Stimulated activated CD4-positive, alpha-beta T cell treated with anti-CD3 and anti-CD28 coated beads, Interleukin-4, amount 100 ng/mL, for 24 hours (primary cell): ENCODE data around the gene PLCB4.

ENCODE experiments used
- DNase-seq: peaks from one replicate; pipeline ENCODE4 v3.0.0-alpha.2; 2020

Gene PLCB4

GRCh38 chr20:9286501-9287461 lies 217.9 kb downstream of the PLCB4 start:
- no peak for DNase-seq

GRCh38 chr20:9287826-9288225 lies 218.9 kb downstream of the PLCB4 start:
- DNase-seq = no peak

- DNase-seq = no peak
These were observed 221.4 kb downstream of the PLCB4 start for GRCh38 chr20:9290331-9290730.

GRCh38 chr20:9293145-9293544 lies 224.3 kb downstream of the PLCB4 start:
- DNase-seq = no peak

GRCh38 chr20:9294041-9294440 lies 225.2 kb downstream of the PLCB4 start:
- no peak for DNase-seq

GRCh38 chr20:9298906-9299305 lies 230.0 kb downstream of the PLCB4 start:
- no peak for DNase-seq

- DNase-seq = no peak
These were observed 231.2 kb downstream of the PLCB4 start for GRCh38 chr20:9300080-9300479.

- no peak for DNase-seq
These were observed 231.6 kb downstream of the PLCB4 start for GRCh38 chr20:9300534-9300933.

- DNase-seq = no peak
These were observed 232.5 kb downstream of the PLCB4 start for GRCh38 chr20:9301129-9302090.

- no peak for DNase-seq
These were observed 233.2 kb downstream of the PLCB4 start for GRCh38 chr20:9302091-9302462.

GRCh38 chr20:9306521-9306920 lies 237.6 kb downstream of the PLCB4 start:
- no peak for DNase-seq

GRCh38 chr20:9308056-9308455 lies 239.2 kb downstream of the PLCB4 start:
- DNase-seq = no peak

- no peak for DNase-seq
These were observed 242.2 kb downstream of the PLCB4 start for GRCh38 chr20:9311132-9311531.

- DNase-seq = no peak
These were observed 250.9 kb downstream of the PLCB4 start for GRCh38 chr20:9319687-9320384.

- DNase-seq = no peak
These were observed 252.1 kb downstream of the PLCB4 start for GRCh38 chr20:9321007-9321406.

- DNase-seq = no peak
These were observed 253.8 kb downstream of the PLCB4 start for GRCh38 chr20:9322661-9323060.

GRCh38 chr20:9323622-9324021 lies 254.7 kb downstream of the PLCB4 start:
- no peak for DNase-seq

- no peak for DNase-seq
These were observed 260.6 kb downstream of the PLCB4 start for GRCh38 chr20:9329355-9330101.

GRCh38 chr20:9330151-9330550 lies 261.3 kb downstream of the PLCB4 start:
- no peak for DNase-seq

GRCh38 chr20:9331707-9332435 lies 263.0 kb downstream of the PLCB4 start:
- DNase-seq = no peak

- DNase-seq = no peak
These were observed 264.0 kb downstream of the PLCB4 start for GRCh38 chr20:9332791-9333479.
